Esophagus squamous epithelium (tissue), 5 donors: ENCODE measurements around the gene PRND. TPM values are rescaled to one million over a fixed set of nuclear protein-coding genes. Genes with fewer than 3 reads are reported as not detected.

Experiments
- DNase-seq: peaks from one replicate; lab custom pipeline; 2025; lab: John Stamatoyannopoulos, UW
- H3K27ac ChIP-seq, 4 donors: fragments of 200-600 bp; sonication (generic); one replicate each; pipeline ENCODE4 v1.5.1; 2016 to 2019; ENCODE audit warnings: mild to moderate bottlenecking in 1 of 4
- H3K27me3 ChIP-seq, 4 donors: fragments of 200-600 bp; sonication (generic); 1 replicate in 3 of 4; 2 replicates in 1 of 4; pipeline versions ENCODE4 v1.5.1 to v1.6.0; 2017 to 2021; ENCODE audit warnings: antibody characterized with exemption in 1 of 4
- H3K36me3 ChIP-seq, 3 donors: fragments of 200-600 bp; sonication (generic); one replicate each; pipeline ENCODE4 v1.5.1; 2016 to 2019
- H3K4me1 ChIP-seq, 3 donors: fragments of 200-600 bp; sonication (generic); one replicate each; pipeline ENCODE4 v1.5.1; 2017 to 2019
- H3K4me3 ChIP-seq, 4 donors: fragments of 200-600 bp; sonication (generic); 1 replicate in 3 of 4; 2 replicates in 1 of 4; pipeline ENCODE4 v1.5.1; 2016 to 2019; ENCODE audit warnings: mild to moderate bottlenecking in 2 of 4, moderate library complexity in 1 of 4
- H3K9me3 ChIP-seq, 3 donors: fragments of 200-600 bp; sonication (generic); one replicate each; pipeline ENCODE4 v1.5.1; 2016 to 2019
- POLR2A ChIP-seq, 4 donors: fragments of 450-650 bp; IDR thresholded peaks; one replicate each; pipeline ENCODE4 v1.6.1; 2017; ENCODE audit warnings: antibody characterized with exemption in 4 of 4, mild to moderate bottlenecking in 4 of 4, moderate library complexity in 3 of 4
- WGBS, 2 donors: methylation state at CpG; one replicate each; pipeline ENCODE4 v1.1.5; 2018; 5-methylcytosine and 5-hydroxymethylcytosine counted together
- intact Hi-C: fragments of 100-400 bp; cut with DNase I; formaldehyde crosslinking; loops from one replicate; pipeline ENCODE4 v1.15.0; 2022
- total RNA-seq, 4 donors: library from RNA; depleted of rRNA; stranded (reverse); fragments of >200 nt; gene quantifications; one replicate each; pipeline ENCODE4 v1.1.0, GENCODE V29; 2016
- TF ChIP-seq, protein P1 (sequence below), 6 experiments: fragments of 450-650 bp in 4 of 6; fragments of 200-600 bp in 2 of 6; sonication (generic) in 2 of 6; IDR thresholded peaks; one replicate each; pipeline ENCODE4 v1.5.1; 2016 to 2019; ENCODE audit warnings: antibody characterized with exemption in 6 of 6, mild to moderate bottlenecking in 4 of 6, moderate library complexity in 4 of 6
- donor health status: DM: yes; HTN: yes; CAD: no.

PRND gene
- total RNA-seq, 4 donors from 2014 or later: not detected

DNA sequence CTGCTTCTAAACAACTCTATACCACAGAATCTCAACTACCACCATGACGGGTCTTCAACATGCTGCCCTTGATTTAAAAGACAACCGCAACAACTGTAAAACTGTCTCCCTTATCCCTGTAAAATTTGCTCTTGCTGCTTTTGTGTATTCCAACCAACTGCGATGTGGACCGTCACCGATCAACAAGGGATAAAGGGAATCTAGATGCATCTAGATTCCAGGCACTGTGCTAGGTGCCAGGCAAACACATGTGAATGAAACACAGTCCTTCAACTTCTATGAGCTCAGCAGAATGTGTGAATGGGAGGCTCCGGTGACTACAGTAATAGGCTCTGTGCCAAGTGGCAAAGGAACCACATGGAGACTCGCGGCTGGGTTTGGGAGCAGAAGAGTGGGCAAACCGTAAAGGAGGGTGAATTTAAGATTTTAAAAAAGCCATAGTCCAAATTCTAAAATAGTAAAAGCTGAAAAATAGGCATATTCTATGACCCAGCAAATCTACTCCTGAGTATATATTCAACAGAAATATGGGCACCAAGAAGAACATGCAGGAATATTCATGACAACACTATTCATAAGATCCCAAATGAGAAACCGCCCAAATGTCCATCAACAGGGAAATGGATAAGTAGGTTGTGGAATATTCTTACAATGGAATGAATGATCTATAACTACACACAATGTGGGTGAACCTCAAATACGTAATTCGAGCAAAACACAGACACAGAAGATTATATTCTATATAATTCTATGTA, 3.7 kb upstream of the PRND start:
- H3K27me3 ChIP-seq: peaks cover 0 to 20% (median 0%) of the 10 kb centered on the region in 4 donors
- intact Hi-C loops: no loop called here
- H3K4me3 ChIP-seq: no peak overlapping the region
- no peaks in the 10 kb centered on the region for H3K36me3 ChIP-seq
- 67 to 68% methylated on average over 10 to 12 of the region's 12 CpGs for WGBS, 2 donors
- no peak for DNase-seq
- H3K9me3 ChIP-seq: no peaks in the 10 kb centered on the region
- peaks cover 0 to 38% (median 4%) of the 10 kb centered on the region in 3 donors for H3K4me1 ChIP-seq
- TF ChIP-seq, protein P1, sequence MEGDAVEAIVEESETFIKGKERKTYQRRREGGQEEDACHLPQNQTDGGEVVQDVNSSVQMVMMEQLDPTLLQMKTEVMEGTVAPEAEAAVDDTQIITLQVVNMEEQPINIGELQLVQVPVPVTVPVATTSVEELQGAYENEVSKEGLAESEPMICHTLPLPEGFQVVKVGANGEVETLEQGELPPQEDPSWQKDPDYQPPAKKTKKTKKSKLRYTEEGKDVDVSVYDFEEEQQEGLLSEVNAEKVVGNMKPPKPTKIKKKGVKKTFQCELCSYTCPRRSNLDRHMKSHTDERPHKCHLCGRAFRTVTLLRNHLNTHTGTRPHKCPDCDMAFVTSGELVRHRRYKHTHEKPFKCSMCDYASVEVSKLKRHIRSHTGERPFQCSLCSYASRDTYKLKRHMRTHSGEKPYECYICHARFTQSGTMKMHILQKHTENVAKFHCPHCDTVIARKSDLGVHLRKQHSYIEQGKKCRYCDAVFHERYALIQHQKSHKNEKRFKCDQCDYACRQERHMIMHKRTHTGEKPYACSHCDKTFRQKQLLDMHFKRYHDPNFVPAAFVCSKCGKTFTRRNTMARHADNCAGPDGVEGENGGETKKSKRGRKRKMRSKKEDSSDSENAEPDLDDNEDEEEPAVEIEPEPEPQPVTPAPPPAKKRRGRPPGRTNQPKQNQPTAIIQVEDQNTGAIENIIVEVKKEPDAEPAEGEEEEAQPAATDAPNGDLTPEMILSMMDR (IDR thresholded peaks at IDR 0.05): no peak
- TF ChIP-seq POLR2A (IDR thresholded peaks at IDR 0.05): no peak
- no peak overlapping the region for H3K27ac ChIP-seq

DNA sequence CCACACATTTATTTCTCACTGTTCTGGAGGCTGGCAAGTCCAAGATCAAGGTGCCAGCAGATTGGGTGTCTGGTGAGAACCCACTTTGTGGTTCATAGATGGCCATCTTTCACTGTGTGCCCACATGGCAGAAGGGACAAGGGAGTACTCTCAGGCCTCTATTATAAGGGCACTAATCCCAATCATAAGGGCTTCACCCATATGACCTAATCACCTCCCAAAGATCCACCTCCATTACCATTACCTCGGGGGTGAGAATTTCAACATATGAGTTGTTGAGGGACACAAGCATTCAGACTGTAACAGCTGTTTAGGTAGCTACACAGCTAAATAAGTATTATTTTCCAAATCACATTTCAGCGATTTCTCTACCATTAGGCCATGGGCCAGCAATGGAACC, 2.5 kb upstream of the PRND start:
- no peak overlapping the region for H3K4me3 ChIP-seq
- H3K9me3 ChIP-seq: no peaks in the 10 kb centered on the region
- H3K4me1 ChIP-seq: peaks cover 0 to 38% (median 4%) of the 10 kb centered on the region in 3 donors
- H3K36me3 ChIP-seq: no peaks in the 10 kb centered on the region
- H3K27ac ChIP-seq: peak overlapping the region in 2 of 4 donors; percentile 8 to 75
- peaks cover 0 to 27% (median 0%) of the 10 kb centered on the region in 4 donors for H3K27me3 ChIP-seq
- intact Hi-C loops: no loop called here
- WGBS, 2 donors: 91 to 92% methylated on average over 1 to 2 of the region's 2 CpGs
- DNase-seq: no peak
- TF ChIP-seq POLR2A (IDR thresholded peaks at IDR 0.05): no peak
- TF ChIP-seq, protein P1 (IDR thresholded peaks at IDR 0.05): no peak

DNA sequence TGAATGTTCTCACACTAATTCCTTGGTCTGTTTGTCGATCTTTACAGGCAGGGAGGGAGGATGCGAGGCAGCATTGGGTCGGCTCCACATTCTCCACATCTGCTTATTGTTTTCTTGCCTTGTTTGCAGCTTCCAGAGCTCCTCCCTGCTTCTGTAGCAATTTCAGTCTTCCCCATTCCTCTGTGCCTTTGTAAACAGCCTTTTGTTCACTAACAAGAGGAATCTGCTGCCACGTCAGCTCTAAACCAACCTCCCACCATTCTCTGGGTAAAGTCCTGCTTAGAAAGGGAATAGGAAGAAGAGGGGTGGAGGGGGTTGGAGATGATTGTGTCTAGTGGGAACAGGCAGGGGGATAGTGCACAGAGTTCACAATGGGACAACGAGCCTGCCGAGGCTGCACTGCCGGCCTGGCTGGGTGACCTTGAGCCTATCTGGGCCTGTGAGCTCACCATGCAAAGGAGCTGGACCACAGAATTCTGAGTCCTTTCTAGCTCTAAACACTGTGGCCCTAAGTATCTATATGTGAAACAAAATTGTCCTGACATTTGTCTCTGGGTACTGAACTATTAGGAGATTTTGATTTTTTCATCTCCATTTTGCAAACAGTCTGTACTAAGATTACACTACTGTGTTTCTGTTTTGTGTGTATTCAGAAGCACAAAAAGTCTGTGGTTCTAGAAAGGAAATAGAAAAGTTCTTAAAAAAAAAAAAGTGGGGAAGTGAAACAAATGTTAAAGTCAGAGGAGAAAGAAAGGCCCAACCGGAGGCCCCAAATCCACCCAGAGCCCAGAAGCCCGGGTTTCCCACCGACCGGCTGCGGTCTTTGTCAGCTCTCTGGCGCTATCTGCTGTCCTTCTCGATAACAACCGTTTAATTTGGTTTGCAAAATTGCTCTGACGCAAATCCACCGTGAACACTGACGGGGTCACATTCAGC, 1.4 kb upstream of the PRND start:
- Histone ChIP-seq H3K27me3 (peaks cover 0 to 34% (median 0%) of the 10 kb centered on the region in 4 donors), H3K9me3 (no peaks in the 10 kb centered on the region), H3K27ac (peak overlapping the region; percentile 33 to 77 (median 59)), H3K36me3 (no peaks in the 10 kb centered on the region), H3K4me1 (peaks cover 0 to 31% (median 4%) of the 10 kb centered on the region in 3 donors), H3K4me3 (peak overlapping the region in 1 of 4 donors; percentile 22)
- 21 to 28% methylated on average over 17 to 18 of the region's 18 CpGs for WGBS, 2 donors
- peak; percentile 20 for DNase-seq
- intact Hi-C loops: loop anchor here (2.0 kb wide), 1 partner anchor 112 kb away; no protein-coding TSS in a partner anchor
- no peak for TF ChIP-seq POLR2A (IDR thresholded peaks at IDR 0.05)
- TF ChIP-seq, protein P1 (IDR thresholded peaks at IDR 0.05): peak; percentile 60 to 81 (median 74)

DNA sequence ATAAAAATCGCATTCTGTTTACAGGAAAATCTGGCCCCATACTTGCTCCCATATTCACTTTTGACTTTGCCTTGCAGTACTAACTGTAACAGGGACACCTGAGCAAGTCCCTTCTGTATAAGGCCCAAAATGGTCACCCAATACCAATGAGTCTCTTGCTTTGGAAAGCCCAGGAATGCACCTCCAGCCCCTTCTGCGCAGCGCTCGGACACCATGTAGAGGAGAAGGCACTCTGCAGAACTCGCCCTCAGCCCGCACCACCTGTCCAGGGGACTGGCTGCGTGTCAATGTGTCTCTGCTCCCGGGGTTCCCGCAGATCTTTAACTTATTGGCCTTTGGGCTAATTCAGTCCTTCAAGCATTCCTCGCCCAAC, 746 bp upstream of the PRND start:
- Histone ChIP-seq H3K27ac (peak overlapping the region in 1 of 4 donors; percentile 36), H3K36me3 (no peaks in the 10 kb centered on the region), H3K4me1 (peaks cover 0 to 31% (median 4%) of the 10 kb centered on the region in 3 donors), H3K9me3 (no peaks in the 10 kb centered on the region), H3K27me3 (peaks cover 0 to 34% (median 0%) of the 10 kb centered on the region in 4 donors), H3K4me3 (peak overlapping the region in 1 of 4 donors; percentile 22)
- DNase-seq: no peak
- WGBS, 2 donors: 24 to 25% methylated on average over 5 to 8 of the region's 10 CpGs
- peak in 1 of 4 donors; percentile 18 for TF ChIP-seq POLR2A (IDR thresholded peaks at IDR 0.05)
- TF ChIP-seq, protein P1 (IDR thresholded peaks at IDR 0.05): no peak
- intact Hi-C loops: loop anchor here (2.0 kb wide), 1 partner anchor 112 kb away; no protein-coding TSS in a partner anchor
